B cell (primary cell): ENCODE measurements around the gene ERBB4. TPM values are rescaled to one million over a fixed set of nuclear protein-coding genes. Genes with fewer than 3 reads are reported as not detected.

Experiments
- ATAC-seq: fragments of 200-7000 bp; cut with Tn5 transposase; one replicate; pipeline ENCODE4 v1.10.0; 2021; ENCODE audit warnings: low read depth, mild to moderate bottlenecking, moderate number of reproducible peaks, moderate library complexity
- CTCF ChIA-PET: fragments of 350-600 bp; sonication (Branson Sonifier 250); formaldehyde crosslinking; loops from one replicate; lab custom pipeline; 2021; ENCODE audit warnings: antibody characterized with exemption, inconsistent platforms; lab: Charles Lee
- POLR2A ChIA-PET: fragments of 350-600 bp; sonication (Branson Sonifier 250); formaldehyde crosslinking; loops from one replicate; lab custom pipeline; 2021; ENCODE audit warnings: antibody characterized with exemption; lab: Charles Lee
- DNase-seq: peaks from one replicate; pipeline ENCODE4 v3.0.0; 2013
- H2AFZ ChIP-seq: 2 replicates; pipeline ENCODE4 v1.6.1; 2012; ENCODE audit warnings: mild to moderate bottlenecking, low read depth, low read length; ENCODE audit not compliant: insufficient read depth, poor library complexity, severe bottlenecking
- H3K27ac ChIP-seq, 2 donors: 1 replicate in 1 of 2; 2 replicates in 1 of 2; pipeline ENCODE4 v1.5.1; 2012 to 2013; ENCODE audit warnings: low read length in 2 of 2, mild to moderate bottlenecking in 2 of 2, moderate library complexity in 1 of 2
- H3K27me3 ChIP-seq, 4 experiments: fragments of 200-600 bp in 1 of 4; sonication (generic) in 1 of 4; replicated peaks in 1 of 4; 1 replicate in 2 of 4; 2 replicates in 2 of 4; pipeline versions ENCODE4 v1.6.1 to v1.7.0; 2013 to 2016; ENCODE audit warnings: low read length in 3 of 4, mild to moderate bottlenecking in 2 of 4, mixed read lengths in 1 of 4, moderate library complexity in 1 of 4; ENCODE audit not compliant: insufficient read depth in 4 of 4, control insufficient read depth in 3 of 4; ENCODE audit errors: control extremely low read depth in 1 of 4
- H3K36me3 ChIP-seq, 2 experiments: replicated peaks in 1 of 2; 1 replicate in 1 of 2; 2 replicates in 1 of 2; pipeline versions ENCODE4 v1.6.1 to v1.7.1; 2013; ENCODE audit warnings: low read length in 1 of 2; ENCODE audit not compliant: insufficient read depth in 2 of 2, control insufficient read depth in 1 of 2; ENCODE audit errors: control extremely low read depth in 1 of 2, extremely low read depth in 1 of 2
- H3K4me1 ChIP-seq, 2 donors: fragments of 200-600 bp in 1 of 2; sonication (generic) in 1 of 2; 1 replicate in 1 of 2; 2 replicates in 1 of 2; pipeline versions ENCODE4 v1.5.1 to v1.6.1; 2013 to 2017; ENCODE audit warnings: low read length in 2 of 2; ENCODE audit not compliant: control insufficient read depth in 2 of 2, insufficient read depth in 2 of 2
- H3K4me2 ChIP-seq: replicated peaks from 2 replicates; pipeline ENCODE3; 2012; ENCODE audit warnings: mild to moderate bottlenecking, low read depth, low read length; ENCODE audit not compliant: poor library complexity, severe bottlenecking
- H3K4me3 ChIP-seq, 5 experiments: fragments of 200-600 bp in 1 of 5; sonication (generic) in 1 of 5; 1 replicate in 3 of 5; 2 replicates in 2 of 5; pipeline versions ENCODE4 v1.5.1 to v1.7.0; 2011 to 2016; ENCODE audit warnings: low read length in 4 of 5, mild to moderate bottlenecking in 4 of 5, low read depth in 2 of 5, control low read depth in 1 of 5, moderate library complexity in 1 of 5; ENCODE audit not compliant: insufficient read depth in 1 of 5; ENCODE audit errors: control extremely low read depth in 1 of 5, extremely low read depth in 1 of 5
- H3K79me2 ChIP-seq: fragments of 200-600 bp; sonication (generic); one replicate; pipeline ENCODE4 v1.6.0; 2016; ENCODE audit warnings: low read length; ENCODE audit not compliant: control insufficient read depth, insufficient read depth
- H3K9ac ChIP-seq: fragments of 200-600 bp; sonication (generic); 2 replicates; pipeline ENCODE4 v1.6.1; 2017; ENCODE audit warnings: mild to moderate bottlenecking, low read length, moderate library complexity
- H3K9me3 ChIP-seq, 3 donors: one replicate each; pipeline versions ENCODE4 v1.6.1 to v1.7.1; 2013; ENCODE audit warnings: low read length in 2 of 3; ENCODE audit not compliant: control insufficient read depth in 2 of 3, insufficient read depth in 1 of 3; ENCODE audit errors: control extremely low read depth in 1 of 3
- H4K20me1 ChIP-seq: 2 replicates; pipeline ENCODE4 v1.6.0; 2012; ENCODE audit warnings: mild to moderate bottlenecking, low read length; ENCODE audit not compliant: insufficient read depth, control insufficient read depth, poor library complexity, severe bottlenecking
- H3K27ac Mint-ChIP-seq: one replicate; pipeline ENCODE4 v1.8.0; 2021; ENCODE audit warnings: mixed read lengths
- H3K27me3 Mint-ChIP-seq: one replicate; pipeline ENCODE4 v1.8.0; 2021; ENCODE audit warnings: mixed read lengths
- H3K4me1 Mint-ChIP-seq: one replicate; pipeline ENCODE4 v1.8.0; 2021; ENCODE audit warnings: mixed read lengths
- H3K4me3 Mint-ChIP-seq: one replicate; pipeline ENCODE4 v1.8.0; 2021; ENCODE audit warnings: mixed read lengths
- H3K9me3 Mint-ChIP-seq: one replicate; pipeline ENCODE4 v1.8.0; 2022; ENCODE audit warnings: mixed read lengths; ENCODE audit not compliant: insufficient read depth
- CTCF ChIP-seq: fragments of 200-600 bp; IDR thresholded peaks from one replicate; pipeline ENCODE4 v1.8.0; 2022; ENCODE audit warnings: antibody characterized with exemption, mild to moderate bottlenecking
- EZH2 ChIP-seq: IDR thresholded peaks from 2 replicates; pipeline ENCODE4 v1.6.1; 2012; ENCODE audit warnings: borderline replicate concordance, low read depth, mild to moderate bottlenecking, moderate library complexity, low read length; ENCODE audit not compliant: insufficient read depth, poor library complexity, severe bottlenecking
- WGBS: methylation state at CpG from one replicate; pipeline ENCODE4 v1.1.5; 2013; ENCODE audit warnings: missing lambda C conversion rate; ENCODE audit not compliant: insufficient coverage; 5-methylcytosine and 5-hydroxymethylcytosine counted together
- intact Hi-C: fragments of 100-400 bp; cut with micrococcal nuclease; formaldehyde crosslinking; loops from one replicate; pipeline ENCODE4 v1.10.0; 2022
- polyA plus RNA-seq: library from polyadenylated mRNA; depleted of rRNA; stranded (reverse); fragments of >200 nt; gene quantifications from 2 replicates; pipeline ENCODE4 v1.2.3, GENCODE V29; 2012
- total RNA-seq, 2 donors: library from RNA; stranded (reverse); fragments of 120-200 nt in 1 of 2; gene quantifications; 1 replicate in 1 of 2; 2 replicates in 1 of 2; pipeline versions ENCODE4 v1.2.3 to v1.2.4, GENCODE V29; 2013 to 2022

The ERBB4 gene
- total and polyA plus RNA-seq, 2 donors (not counting 1 experiment from before 2014, with no cell fraction given), result not detected

GRCh38 chr2:211609127-211609526 is 929.5 kb downstream of the ERBB4 start:
- no peak for DNase-seq
- ATAC-seq, result no peak
- ChIA-PET CTCF (no interaction called here), POLR2A (no interaction called here)
- H3K4me3 Mint-ChIP-seq, result no peak overlapping the region
- H3K27ac Mint-ChIP-seq, result no peak overlapping the region
- H3K9me3 ChIP-seq, result no peaks in the 10 kb centered on the region
- intact Hi-C loops, result no loop called here
- no peak overlapping the region for H3K27ac ChIP-seq
- no peak overlapping the region for H3K4me3 ChIP-seq
- peaks cover 0 to 3% of the 10 kb centered on the region in 2 donors for H3K4me1 ChIP-seq
- no peaks in the 10 kb centered on the region for H4K20me1 ChIP-seq
- no peak overlapping the region for H3K4me2 ChIP-seq
- H3K79me2 ChIP-seq, result no peaks in the 10 kb centered on the region
- no peak overlapping the region for H2AFZ ChIP-seq
- H3K4me1 Mint-ChIP-seq, result no peaks in the 10 kb centered on the region
- no peak overlapping the region for H3K9ac ChIP-seq
- H3K9me3 Mint-ChIP-seq, result no peaks in the 10 kb centered on the region
- H3K27me3 ChIP-seq, result no peaks in the 10 kb centered on the region
- no peaks in the 10 kb centered on the region for H3K36me3 ChIP-seq
- TF ChIP-seq EZH2 (no peak), CTCF (no peak)
- no peaks in the 10 kb centered on the region for H3K27me3 Mint-ChIP-seq

GRCh38 chr2:211599146-211599545 is 939.5 kb downstream of the ERBB4 start:
- ATAC-seq (no peak), DNase-seq (no peak)
- intact Hi-C loops, result no loop called here
- Histone ChIP-seq H3K9me3 (peaks cover 0 to 3% (median 0%) of the 10 kb centered on the region in 3 donors), H3K4me3 (no peak overlapping the region), H3K27ac (no peak overlapping the region), H3K9ac (no peak overlapping the region), H3K4me1 (no peaks in the 10 kb centered on the region), H3K79me2 (no peaks in the 10 kb centered on the region), H2AFZ (no peak overlapping the region), H4K20me1 (no peaks in the 10 kb centered on the region), H3K4me2 (no peak overlapping the region), H3K36me3 (no peaks in the 10 kb centered on the region), H3K27me3 (no peaks in the 10 kb centered on the region)
- H3K4me3 Mint-ChIP-seq, result no peak overlapping the region
- TF ChIP-seq EZH2 (no peak), CTCF (no peak)
- no peaks in the 10 kb centered on the region for H3K4me1 Mint-ChIP-seq
- WGBS, result 86% methylated on average over 1 of the region's 3 CpGs
- no peaks in the 10 kb centered on the region for H3K27me3 Mint-ChIP-seq
- no peak overlapping the region for H3K27ac Mint-ChIP-seq
- ChIA-PET CTCF (no interaction called here), POLR2A (no interaction called here)
- H3K9me3 Mint-ChIP-seq, result peaks cover 5% of the 10 kb centered on the region
